SK-N-SH treated with all-trans-retinoic acid at 6 μM for 48 hours (cell line): ENCODE results near the gene ALDH18A1.

Source experiments
- ARNTL ChIP-seq: fragments of 450-650 bp; formaldehyde crosslinking; IDR thresholded peaks from 2 replicates; pipeline ENCODE4 v1.5.0; 2020; ENCODE audit warnings: low read depth, mild to moderate bottlenecking, moderate library complexity, borderline replicate concordance
- BACH2 ChIP-seq: fragments of 250-450 bp; sonication (Bioruptor Pico); IDR thresholded peaks from 2 replicates; pipeline ENCODE4 v1.9.0; 2021; ENCODE audit warnings: mild to moderate bottlenecking, borderline replicate concordance
- OSR1 ChIP-seq: fragments of 250-450 bp; sonication (Bioruptor Pico); IDR thresholded peaks from 2 replicates; pipeline ENCODE4 v1.8.0; 2022; ENCODE audit warnings: moderate library complexity, mild to moderate bottlenecking, inconsistent platforms
- PATZ1 ChIP-seq: fragments of 250-450 bp; sonication (Bioruptor Pico); IDR thresholded peaks from 2 replicates; pipeline ENCODE4 v1.8.0; 2020; ENCODE audit warnings: mild to moderate bottlenecking, moderate library complexity, borderline replicate concordance
- TSHZ2 ChIP-seq: fragments of 250-450 bp; sonication (Bioruptor Pico); IDR thresholded peaks from 2 replicates; pipeline ENCODE4 v1.5.0; 2020; ENCODE audit warnings: mild to moderate bottlenecking, moderate library complexity
- ZNF565 ChIP-seq: fragments of 450-650 bp; formaldehyde crosslinking; conservative IDR thresholded peaks from 2 replicates; pipeline ENCODE4 v1.5.0; 2020; ENCODE audit warnings: low read depth, mild to moderate bottlenecking, moderate library complexity
- ZNF70 ChIP-seq: fragments of 450-650 bp; formaldehyde crosslinking; IDR thresholded peaks from 2 replicates; pipeline ENCODE4 v1.5.0; 2020; ENCODE audit warnings: mild to moderate bottlenecking, moderate library complexity

- TF ChIP-seq OSR1 (CRISPR knock-in tag) (no peak), TSHZ2 (CRISPR knock-in tag) (no peak), PATZ1 (CRISPR knock-in tag) (no peak), ZNF565 (CRISPR knock-in tag) (no peak), BACH2 (CRISPR knock-in tag) (no peak), ARNTL (CRISPR knock-in tag) (no peak), ZNF70 (no peak)
These were observed 97.8 kb downstream of the ALDH18A1 start for GRCh38 chr10:95558593-95559320.
